GM18867 (cell line): ENCODE results near the gene HYAL3.
"Not testable (repeated sequence)": the region's sequence is repeated elsewhere in the genome, so short reads cannot be mapped to it uniquely, and the experiment has no call there.

Experiments used
- ATAC-seq: cut with Tn5 transposase; IDR thresholded peaks from one replicate; pipeline ENCODE4 v1.9.1; 2021; ENCODE audit warnings: mild to moderate bottlenecking, moderate library complexity; ENCODE audit not compliant: unreplicated experiment

The HYAL3 gene

DNA sequence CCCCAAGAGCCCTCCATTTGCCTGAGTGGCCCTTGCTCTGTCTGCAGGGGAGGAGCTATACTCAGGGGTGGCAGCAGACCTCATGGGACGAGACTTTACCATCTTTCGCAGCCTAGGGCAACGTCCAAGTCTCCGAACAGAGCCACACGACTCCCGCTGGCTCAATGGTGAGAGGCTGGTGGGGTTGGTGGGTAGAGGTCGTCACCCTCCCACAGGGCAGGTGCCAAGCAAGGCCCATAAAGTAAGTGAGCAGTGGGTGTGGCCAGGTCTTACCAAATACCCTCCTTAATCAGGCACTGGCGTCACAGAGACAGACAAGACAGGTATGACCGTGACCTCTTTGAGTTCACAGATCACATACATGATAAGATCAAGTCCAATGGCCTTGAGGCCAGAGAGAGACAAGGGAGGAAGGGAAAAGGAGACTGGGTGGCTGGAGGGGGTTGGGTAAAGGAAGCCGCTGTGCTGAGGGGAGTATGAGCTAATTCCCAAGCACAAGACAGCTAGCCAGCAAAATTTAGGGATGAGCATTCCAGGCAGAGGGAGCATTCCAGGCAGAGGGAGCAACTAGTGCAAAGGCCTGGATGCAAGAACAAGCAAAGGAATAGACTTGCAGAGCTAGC is 27.8 kb downstream of the HYAL3 start:
- no peak for ATAC-seq

DNA sequence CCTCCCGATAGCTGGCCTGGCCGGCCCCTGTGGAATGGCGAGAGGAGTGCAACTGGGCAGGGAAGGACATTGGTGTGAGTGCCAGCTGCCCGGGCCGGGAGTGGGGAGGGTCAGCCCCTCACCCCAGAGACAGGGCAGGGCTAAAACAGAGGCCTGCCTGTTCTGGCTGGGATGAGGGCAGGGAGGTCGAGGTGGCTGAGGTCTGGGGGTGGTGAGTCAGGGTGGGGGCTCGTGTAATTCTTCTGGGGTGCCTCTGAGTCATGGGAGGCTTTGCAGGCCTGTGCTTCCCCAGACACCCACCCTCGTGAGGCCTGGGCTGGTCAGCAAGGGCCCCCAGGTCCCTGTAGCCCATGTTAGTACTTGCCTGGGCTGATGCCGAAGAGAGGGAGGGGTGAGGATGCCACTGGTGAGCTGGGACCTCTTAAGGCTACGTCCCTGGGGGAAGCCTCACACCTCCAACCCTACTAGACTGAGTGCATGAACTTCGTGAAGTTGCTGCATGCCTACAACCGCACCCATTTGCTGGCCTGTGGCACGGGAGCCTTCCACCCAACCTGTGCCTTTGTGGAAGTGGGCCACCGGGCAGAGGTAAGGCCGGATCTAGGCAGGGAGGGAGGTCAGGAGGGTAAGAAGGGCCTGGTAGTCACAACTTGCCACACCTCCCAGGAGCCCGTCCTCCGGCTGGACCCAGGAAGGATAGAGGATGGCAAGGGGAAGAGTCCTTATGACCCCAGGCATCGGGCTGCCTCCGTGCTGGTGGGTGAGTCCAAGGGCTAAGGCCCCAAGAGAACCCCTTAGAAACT is 28.6 kb downstream of the HYAL3 start:
- no peak for ATAC-seq

DNA sequence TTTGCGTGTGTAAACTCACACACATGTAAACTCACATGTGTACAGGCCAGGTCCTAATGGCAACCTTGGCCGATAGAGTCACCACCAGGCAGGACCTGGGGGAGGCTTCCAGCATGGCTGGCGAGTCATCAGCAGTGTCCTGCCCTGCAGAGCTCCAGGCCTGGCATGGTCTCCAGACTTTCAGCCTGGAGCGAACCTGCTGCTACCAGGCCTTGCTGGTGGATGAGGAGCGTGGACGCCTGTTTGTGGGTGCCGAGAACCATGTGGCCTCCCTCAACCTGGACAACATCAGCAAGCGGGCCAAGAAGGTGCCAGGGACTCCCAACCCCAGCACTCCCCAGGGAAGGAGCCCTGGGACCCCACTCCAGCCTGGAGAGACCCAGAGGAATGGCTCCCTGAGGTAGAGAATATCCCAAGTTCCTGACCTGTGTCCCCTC is 29.2 kb downstream of the HYAL3 start:
- no peak for ATAC-seq

DNA sequence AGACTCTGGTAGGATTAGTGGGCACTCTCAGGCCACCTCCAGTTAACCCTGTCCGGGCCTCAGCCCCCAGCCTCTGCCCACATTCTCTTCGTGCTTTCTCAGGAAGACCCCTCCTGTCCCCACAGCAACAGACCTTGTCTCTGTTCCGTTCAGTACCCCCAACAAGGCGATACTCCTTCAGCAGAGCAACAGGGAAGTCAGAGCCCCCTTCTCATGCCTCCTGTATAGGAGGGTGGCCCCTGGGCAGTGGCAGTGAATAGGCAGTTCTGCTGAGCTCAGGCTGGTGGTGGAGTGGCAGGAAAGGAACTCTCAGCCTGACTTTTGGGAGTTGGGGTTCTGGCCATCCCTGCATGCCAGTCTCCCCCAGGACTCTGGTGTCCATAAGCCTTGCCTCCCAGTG is 29.7 kb downstream of the HYAL3 start:
- no peak for ATAC-seq

DNA sequence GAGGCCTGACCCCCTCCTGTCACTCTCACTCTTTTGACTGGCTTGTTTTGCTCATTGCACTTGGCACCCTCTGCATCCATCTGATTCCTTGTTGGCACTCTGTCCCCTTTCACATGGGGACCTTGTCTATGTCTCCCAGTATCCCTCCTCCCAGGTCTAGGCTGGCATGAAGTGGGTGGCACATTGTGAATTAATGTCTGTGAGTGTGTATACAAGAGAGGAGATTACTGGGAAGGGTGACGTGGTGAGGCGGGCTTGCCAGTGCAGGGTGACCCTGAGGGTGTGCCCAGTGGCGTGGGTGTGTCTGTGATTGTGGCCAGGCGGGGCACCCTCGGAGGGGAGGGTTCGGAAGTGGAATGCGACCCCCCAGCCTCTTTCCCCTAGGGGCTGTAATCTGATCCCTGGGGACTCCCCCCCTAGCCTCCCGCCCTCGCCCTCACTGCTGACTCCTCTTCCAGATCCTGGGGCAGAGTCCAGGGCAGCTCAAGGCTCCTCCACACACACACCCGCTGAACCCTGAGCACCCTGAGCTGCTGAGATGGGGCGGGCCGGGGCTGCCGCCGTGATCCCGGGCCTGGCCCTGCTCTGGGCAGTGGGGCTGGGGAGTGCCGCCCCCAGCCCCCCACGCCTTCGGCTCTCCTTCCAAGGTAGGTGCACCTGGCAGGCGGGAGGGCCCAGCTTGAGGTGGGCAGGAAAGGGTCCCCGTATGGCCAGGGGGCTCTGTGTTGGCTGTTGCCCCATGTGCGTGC is 30.3 kb downstream of the HYAL3 start, which contains the start of gene SEMA3B:
Gene SEMA3B, plus strand, starts transcription at position 445 of the 749 bp plus-strand sequence. Its CDS starts 94 bp downstream, at position 539.
- ATAC-seq, result no peak

DNA sequence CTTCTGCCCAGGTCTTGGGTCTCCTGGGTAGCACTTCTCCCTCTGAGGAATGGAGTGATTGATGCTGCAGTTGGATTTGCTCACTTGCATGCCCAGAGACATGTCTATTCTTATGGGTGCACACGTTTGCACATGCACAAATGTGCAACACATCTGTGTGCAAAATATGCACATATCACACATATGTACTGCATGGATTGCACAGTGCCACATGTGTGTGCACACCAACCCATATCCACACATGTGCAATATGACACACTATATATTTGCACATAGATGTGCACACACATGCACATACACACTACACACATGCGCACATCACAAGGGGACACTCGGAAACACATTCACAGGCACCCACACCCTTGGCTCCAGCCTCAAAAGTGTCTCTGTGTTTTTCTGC is 30.9 kb downstream of the HYAL3 start:
- no peak for ATAC-seq

DNA sequence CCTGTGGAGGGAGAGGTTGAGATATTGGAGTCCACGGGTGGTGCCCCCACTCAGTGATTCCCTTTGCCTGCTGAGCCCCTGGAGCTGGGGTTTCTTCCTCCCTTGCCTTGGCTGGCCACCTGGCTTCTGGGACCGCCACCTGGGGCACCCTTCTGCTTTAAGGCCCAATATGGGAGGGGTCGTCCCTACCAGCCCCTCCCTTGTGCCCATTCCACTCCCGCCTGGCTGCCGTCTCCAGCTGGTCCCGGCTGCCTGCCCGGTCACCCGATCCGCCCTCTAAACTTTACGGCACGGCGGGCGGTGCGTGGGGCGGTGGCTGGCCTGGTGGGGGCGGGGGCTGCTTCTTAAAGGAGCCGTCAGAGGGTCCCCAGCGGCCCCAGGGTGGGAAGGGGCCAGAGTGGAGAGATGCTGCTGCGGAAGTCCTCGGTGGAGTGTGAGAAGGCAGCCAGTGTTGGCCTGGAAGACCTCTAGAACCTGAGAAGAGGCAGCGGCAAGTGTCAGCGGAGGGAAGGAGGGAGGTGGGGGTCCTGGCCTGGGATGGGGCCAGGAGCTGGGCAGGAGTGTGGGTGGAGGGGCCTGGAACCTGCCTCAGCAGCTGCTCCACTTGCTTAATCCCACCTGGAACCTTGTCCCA is 31.8 kb downstream of the HYAL3 start:
- no peak for ATAC-seq

DNA sequence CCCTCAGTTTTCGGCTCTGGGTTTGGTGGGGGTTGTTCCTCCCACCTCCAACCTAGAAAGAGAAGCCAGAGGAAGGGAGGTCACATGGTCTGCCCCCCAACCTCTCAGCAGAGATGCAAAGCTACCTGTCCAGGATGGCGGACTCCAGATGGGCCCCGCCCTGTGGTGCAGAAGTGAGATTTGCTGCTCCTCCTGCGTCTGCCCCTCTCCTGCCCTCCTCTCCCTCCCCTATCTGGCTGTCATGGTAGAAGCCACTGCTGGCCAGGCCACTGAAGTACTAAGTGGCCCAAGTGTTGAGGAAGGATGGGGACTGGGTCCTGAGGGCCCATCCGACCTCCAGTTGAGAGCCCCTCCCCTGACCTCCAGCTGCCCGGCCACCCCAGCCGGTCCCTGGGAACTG is 32.4 kb downstream of the HYAL3 start:
- no peak for ATAC-seq

DNA sequence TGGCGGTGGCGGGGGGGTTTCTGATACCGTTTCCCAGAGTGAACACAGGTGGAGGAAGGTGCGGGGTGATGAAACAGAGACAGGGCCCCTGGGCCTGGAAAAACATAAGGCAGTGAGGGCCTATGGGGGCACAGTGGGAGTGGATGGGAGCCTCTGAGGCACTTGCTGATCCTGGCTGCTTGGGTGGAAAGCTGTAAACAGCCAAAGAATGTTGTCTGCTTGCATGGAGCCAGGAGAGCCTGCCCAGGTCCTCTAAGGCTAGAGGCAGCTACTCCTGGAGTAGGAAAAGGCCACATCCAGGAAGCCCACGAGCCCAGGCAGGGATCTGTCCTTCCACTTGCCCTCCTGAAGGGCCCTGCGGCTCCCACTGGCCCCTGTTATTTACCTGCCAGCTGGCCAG is 33.2 kb downstream of the HYAL3 start:
- ATAC-seq, result no peak

DNA sequence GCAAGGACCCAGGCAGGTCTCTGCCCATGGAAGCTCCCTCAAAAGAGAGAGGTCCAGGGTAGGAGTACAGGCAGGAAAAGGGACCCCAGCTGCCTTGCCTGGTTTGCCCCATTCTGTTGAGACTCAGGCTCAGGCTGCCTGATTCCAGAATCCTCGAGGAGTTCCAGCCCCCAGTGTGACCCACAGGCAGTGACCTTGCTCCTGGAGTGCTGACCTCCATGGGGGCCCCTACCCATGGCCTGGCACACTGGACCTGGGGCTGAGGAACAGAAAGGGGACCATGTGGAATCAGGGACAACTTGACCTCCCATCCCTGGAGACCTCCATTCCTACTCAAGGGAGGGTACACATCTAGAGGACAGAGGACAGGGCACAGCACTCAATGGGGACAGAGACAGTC is 33.6 kb downstream of the HYAL3 start:
- no peak for ATAC-seq

DNA sequence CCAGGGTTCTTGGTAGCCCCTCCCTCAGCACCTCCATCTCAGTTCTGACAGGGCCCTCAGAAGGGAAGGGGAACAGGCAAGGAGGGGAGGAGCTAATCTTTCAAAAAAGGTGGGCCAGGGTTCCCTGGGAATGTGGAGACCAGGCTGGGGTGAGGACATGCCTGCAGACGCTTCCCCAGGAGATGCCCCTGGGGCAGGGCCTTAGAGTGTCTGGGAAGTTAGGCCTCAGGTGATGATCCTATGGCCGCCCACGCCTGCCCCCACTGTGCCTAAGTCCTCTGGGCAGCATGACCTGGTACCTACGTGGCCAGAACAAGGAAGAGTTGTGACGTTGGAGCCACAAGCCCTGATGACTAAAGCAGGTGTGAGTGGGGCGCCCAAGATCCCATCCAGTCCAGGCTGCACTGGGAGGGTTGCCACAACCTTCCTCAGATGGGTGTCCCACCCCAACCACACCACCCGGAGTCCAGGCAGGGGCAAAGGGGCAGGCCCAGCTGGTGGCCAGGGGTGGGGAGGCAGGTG is 34.2 kb downstream of the HYAL3 start:
- ATAC-seq, result no peak

DNA sequence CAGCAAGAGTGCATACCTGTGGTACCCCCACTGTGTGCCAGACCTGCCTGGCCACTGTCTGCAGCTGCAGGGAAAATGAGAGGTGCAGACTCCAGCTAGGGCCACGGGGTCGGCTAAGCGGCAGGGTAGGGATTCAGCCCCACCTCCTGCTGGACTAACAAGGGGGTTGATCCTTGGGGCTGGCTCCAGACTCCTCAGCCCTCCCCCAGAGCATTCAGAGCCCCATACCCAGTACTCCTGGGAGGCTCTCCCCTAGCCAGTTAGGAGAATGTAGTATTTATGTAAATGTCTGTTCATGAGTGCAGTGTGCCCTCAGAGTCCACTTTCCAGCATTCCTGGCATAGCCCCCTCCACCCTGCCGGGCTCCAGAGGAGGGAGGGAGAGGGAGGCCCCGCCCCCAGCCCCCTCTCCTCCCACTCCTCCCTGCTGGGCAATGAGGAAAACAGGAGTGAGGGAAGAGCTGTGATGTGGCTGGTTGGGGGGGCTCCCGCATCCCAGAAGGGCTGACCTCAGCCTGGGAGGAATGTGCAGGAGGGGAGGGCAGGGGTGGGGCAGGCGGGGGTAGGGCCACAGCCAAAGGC is 34.7 kb downstream of the HYAL3 start:
- no peak for ATAC-seq

DNA sequence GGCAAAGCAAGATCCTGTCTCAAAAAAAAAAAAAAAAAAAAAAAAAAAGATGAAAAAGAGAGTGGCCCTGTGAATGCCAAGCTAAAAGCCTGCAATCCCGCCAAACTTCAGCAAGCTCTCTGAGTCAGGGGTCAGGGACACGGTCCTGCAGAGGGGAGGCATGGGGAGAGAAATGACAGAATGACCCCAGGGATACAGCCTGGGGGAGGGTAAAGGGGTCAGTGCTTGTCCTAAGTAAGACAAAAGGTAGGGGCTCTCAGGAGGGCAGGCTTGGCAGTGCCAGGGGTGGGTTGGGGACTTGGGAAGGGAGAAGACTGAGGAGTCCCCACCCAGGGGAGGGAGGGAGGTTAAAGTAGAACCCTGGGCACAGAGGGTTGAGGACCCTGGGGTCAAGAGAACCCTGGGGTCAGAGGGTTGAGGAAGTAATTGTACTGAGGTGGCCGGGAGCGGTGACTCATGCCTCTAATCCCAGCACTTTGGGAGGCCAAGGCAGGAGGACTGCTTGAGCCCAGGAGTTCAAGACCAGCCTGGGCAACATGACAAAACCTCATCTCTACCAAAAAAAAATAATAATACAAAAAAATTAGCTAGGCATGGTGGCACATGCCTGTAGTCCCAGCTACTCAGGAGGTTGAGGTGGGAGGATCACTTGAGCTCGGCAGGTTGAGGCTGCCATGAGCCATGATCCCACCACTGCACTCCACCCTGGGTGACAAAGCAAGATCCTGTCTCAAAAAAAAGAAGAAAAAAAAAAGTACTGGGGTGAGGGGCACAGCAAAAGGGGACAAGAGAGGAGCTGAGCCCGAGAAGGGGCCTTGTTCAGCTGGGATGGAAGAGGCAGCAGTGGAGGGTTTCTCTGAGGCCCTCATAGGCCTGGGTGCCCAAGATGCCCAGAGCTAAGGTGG is 35.5 kb downstream of the HYAL3 start:
- ATAC-seq, result no peak

DNA sequence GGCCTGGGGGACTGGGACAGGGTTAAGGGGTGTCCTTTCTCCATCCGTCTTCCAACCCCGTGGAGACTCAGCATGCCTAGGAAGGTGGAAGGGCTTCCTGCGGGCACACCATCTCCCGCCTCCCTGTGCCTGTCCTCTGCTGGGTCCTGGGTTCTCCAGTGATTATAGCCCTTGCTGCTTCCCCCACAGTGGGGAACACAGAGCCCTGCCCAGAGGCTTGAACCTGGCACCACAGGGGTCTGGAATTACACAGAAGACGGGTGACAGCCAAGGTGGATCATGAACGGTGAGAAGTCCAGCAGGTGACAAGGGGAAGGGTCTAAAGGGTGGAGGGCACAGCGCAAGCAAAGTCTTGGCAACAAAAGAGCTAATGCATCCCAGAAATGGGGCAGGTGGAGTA is 36.4 kb downstream of the HYAL3 start:
- ATAC-seq, result no peak

DNA sequence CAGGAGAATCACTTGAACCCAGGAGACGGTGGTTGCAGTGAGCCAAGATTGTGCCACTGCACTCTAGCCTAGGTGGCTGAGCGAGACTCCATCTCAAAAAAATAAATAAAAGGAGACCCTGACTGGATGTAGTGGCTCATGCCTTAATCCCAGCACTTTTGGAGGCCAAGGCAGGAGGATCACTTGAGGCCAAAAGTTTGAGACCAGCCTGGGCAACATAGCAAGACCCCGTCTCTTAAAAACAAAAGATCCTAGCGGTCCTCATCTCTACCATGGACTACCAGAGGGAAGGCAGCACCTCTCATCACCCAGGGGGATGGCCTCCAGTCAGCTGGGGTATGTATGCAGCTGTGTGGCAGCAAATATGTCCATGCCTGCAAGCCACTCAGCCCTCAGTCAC is 37.0 kb downstream of the HYAL3 start:
- not testable (repeated sequence) for ATAC-seq

DNA sequence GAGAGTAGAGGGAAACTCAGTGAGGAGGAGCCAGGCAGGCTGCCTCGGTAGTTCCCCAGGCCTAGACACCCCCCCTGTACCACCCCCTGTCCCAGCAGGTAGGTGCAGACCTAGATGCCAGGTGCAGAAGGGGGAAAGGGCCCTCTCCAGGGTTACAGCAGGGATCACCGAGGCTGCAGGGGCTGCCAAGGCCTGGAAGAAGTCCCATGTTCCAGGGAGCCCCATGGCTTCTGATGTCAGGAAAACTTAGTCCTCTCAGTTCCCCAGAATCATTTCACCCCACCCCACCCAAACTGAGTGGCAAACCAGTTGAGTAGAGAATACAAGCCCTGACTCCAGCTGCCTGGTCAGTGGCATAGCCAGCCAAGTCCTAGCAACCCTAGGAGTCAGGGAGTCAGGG is 37.7 kb downstream of the HYAL3 start:
- no peak for ATAC-seq

DNA sequence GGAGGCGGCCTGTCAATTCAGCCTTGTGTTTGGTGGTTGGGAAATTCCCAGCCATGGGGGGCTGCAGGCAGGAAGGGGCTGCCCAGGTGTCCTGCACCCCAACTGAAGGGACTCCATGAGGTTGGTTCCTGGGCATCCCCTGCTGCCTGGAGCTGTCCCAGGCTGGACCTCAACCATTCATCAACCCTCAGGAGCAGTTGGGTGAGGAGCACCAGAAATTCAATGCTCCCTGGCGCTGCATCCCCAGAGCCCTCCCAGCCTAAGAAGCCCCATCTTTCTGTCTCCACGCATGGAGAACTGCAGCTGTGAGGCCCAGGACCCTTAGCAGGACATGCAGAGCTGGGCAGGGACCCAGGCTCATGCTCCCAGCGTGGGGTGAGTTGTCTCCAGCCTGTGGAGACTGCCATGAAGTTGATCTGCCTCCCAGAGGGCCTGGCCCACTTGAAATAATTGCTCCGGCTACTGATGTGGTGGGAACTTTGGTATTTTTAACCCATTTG is 38.2 kb downstream of the HYAL3 start:
- no peak for ATAC-seq

DNA sequence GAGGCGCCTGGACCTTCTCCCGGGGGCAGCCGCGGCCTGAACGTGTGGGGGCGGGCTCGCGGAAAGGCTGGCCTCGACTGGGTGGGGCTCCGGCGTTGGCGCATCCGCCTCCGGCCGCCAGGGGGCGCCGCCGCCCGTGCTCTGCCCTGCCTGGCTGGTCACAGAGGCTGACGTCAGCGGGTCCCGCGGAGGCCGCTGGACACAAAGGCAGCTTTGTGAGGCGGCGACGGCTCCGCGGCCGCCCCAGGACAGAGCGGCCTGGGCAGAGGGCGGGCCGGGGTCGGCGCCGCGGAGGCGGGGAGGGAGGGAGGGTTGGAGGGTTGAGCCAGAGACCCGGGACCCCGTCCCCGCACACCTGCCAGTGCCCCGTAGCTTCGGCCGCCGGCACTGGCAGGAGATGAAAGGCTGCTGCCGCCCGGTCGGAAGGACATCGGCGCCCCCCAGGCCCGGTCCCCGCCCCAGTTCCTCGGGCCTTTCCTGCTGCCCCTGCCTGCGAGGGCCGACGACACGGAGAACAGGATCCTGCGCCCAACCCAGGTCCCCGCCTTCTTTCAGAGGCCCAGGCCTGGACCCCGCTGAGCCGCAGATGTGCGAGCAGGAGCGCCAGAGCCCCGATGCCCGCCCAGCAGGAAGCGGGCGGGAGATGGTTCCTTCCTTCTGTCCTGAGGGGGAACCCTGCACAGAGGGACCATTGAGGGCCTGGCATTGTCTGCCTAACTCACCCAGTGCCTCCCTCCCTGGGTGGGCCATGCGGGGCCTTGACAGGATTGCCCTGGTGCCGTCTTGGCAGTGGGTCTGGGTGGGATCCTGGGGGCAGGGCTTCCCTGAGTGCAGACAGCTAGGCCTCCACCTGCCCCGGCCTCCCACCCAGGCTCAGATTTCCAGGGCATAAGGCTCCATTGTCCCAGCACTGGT is 38.9 kb downstream of the HYAL3 start:
- ATAC-seq, result peak; percentile 87
